Islet of Langerhans (tissue), 1 donor: ENCODE results near the gene ARPC5L.
"Not testable (repeated sequence)": the region's sequence is repeated elsewhere in the genome, so short reads cannot be mapped to it uniquely, and the experiment has no call there.

Experiments used
- FAIRE-seq: peaks from one replicate; lab custom pipeline; 2011; peaks lifted over from hg19 to GRCh38; lab: Jason Lieb, UNC

ARPC5L gene

DNA sequence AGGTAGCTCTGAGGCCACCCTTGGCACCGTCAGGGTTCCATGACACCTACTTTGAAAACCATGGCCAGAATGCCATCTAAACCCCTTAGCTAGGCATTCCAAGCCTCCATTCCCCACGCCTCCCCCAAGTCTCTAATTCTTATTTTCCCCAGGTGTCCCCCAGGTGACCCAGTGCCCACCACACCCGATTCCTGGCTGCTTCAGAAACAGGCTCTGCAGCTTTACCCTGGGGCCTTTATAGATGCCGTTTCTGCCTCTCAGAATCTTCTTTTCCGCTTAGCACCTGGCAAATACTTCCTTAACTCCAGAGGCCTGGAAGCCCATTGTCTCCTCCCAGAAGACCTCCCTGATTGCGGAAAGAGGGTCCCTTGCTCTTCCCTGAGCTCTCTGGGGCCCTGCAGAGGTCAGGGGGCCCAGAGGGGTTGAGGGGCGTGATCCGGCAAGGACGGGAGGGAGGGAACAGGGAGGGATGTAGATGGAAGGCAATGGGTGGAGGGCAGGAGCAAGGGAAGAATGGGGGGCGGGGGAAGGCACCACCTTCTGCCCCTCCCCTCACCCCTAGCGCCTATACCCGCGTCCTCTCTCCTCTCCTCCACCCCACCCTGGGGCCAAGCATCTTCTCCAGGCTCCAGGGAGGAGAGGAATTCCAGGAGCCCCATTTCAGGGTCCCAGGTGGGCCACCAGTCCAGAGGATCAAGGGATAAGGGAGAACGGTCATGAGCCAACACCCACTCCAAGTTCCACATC lies 20.7 kb upstream of the ARPC5L start:
- no peak for FAIRE-seq

DNA sequence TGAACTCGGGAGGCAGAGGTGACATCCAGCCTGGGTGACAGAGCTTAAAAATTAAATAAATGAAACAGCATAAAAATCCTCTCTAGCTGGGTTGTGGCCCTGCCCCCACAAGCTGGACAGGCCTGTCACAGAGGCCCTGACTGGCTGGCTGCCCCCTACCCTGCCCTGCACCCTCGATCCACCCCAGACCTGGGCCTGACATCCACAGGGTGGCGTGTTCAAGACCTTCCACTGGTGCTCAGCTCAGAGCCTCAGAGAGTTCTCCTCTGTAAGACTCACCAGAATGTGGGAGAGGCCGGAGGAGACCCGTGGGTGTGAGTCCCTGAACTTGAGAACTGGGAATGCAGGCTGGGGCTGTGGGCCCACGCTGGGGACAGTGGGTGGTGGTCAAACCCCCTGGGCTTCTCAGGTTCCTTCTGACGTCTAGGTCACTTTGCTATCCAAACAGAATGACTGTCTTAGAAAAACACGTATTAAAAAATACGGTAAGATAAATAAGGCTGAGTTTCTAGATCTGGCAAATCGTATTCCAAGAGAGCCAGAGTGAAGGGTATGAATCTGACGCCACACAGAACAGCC lies 18.4 kb upstream of the ARPC5L start:
- FAIRE-seq = no peak

DNA sequence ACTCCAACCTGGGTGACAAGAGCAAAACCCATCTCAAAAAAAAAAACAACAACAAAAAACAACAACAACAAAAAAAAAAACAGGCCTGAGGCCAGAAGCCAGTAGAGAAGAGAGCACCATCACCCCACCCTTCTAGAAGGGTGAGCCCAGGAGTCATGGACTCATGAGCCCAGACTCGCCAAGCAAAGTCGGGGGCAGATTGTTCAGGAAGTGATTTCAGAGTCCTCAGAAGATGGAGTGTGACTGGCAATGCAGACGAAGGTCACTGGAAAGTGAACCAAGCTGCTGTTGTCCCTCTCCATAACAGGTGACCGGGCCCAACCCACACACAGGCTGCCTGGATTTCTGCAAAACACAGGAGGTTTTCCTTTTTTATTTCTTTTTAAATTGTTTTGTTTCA lies 17.6 kb upstream of the ARPC5L start:
- no peak for FAIRE-seq

DNA sequence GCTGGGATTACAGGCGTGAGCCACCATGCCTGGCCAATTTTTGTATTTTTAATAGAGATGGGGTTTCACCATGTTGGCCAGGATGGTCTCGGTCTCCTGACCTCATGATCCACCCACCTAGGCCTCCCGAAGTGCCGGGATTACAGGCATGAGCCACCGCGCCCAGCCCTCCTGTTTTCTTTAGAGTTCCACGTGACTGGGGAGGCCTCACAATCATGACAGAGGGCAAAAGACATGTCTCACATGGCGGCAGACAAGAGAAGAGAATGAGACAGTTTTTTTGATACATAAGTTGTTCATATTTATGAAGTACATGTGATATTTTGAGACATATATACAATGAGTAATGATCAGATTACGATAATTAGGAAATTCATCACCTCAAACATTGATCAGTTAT lies 15.5 kb upstream of the ARPC5L start:
- not testable (repeated sequence) for FAIRE-seq

DNA sequence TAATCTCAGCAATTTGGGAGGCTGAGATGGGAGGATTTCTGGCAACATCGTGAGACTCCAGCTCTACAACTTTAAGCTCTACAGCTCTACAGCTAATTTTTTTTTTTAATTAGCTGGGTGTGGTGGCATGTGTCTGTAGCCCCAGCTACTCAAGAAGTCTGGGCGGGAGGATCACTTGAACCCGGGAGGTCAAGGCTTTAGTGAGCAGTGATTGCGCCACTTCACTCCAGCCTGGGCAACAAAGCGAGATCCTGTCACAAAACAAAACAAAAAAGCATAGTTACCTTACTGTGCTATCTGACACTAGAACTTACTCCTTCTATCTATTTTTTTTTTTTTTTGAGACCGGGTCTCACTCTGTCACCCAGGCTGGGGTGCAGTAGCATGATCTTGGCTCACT lies 15.0 kb upstream of the ARPC5L start:
- no peak for FAIRE-seq

DNA sequence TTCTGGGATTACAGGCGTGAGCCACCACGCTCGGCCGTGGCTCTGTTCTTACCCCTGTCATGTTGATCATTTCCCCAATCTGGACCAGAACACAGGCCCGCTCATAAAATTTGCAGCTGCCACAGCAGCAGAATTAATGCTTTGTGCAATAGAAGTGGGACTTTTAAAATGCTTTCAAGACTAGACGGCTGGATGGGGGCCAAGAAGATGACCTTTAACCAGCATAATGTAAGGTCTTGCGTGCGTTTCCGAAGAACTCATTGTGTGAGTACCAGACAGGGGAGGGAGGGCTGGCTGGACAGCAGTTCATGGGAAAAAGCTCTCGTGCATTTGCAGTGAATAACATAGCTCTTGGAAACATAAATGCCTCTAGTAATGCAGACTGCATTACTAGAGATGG lies 12.1 kb upstream of the ARPC5L start:
- no peak for FAIRE-seq

DNA sequence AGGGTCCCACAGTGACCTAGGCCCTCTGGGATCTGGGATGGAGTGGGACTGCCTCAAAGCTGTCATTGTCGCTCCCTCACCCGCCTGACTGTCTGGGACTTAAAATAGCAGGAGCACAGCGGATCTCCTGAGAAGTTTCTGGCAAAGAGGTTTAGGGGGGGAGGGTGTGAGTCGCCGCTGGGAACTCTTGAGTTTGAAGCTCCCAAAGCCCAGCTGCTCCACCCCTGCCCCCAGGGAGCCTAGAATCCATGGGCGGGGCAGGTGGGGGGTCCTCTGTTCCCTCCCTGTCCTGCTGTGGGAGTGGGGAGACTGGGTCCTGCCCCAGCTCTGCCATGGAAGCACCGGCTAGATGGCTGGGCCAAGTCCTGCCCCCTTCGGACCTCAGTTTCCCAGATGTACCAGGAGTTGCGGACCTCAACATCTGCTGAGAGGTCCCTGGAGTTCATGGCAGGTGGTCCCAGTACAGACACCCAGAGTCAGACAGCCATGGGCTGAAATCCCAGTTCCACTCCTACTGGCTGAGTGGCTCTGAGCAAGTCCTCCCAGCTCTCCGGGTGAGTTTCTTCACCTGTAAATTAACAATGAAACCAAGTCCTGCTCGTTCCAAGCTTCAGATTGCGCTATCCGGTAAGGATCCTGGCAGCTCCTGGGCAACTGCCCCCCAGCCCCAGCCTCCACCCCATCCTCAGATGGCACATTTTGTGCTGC lies 9.7 kb upstream of the ARPC5L start:
- no peak for FAIRE-seq

DNA sequence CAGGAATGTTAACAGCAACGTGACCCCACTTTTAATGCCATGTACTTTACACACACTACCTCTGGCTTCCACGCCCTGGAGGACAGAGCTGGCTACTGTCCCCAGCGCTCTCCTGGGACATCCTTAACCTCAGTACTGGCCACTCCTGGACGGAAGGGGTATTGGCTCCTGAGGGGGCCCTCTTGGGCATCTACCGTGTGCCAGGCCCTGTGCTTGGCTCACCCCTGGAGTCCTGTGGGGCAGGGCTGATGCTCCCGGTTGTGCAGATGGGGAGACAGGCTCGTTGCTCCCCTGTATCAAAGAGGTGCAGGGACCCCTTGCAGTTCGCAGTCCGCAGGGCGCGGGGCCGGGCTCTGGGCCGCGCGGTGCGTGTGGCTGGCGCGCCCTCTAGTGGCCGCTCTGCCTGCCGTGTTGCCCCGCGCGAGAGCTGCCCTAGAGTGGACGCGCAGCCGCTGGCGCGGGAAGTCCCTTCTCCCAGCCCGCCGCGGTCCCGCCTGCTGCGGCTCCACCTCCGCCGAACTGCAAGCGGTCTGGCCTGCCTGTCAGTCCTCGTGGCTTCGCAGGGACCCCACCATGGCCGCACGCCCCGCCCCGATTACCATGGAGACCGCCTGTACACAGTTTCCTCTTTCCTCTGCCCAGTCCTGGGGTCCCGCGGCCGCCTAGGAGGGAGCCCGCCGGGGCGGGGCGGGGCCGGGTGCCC lies 8.9 kb upstream of the ARPC5L start, which contains the start of gene WDR38:
WDR38 (plus strand) TSS at position 632 of the 703 bp plus-strand sequence. CDS start 72 bp downstream, outside the sequence.
- FAIRE-seq = no peak

DNA sequence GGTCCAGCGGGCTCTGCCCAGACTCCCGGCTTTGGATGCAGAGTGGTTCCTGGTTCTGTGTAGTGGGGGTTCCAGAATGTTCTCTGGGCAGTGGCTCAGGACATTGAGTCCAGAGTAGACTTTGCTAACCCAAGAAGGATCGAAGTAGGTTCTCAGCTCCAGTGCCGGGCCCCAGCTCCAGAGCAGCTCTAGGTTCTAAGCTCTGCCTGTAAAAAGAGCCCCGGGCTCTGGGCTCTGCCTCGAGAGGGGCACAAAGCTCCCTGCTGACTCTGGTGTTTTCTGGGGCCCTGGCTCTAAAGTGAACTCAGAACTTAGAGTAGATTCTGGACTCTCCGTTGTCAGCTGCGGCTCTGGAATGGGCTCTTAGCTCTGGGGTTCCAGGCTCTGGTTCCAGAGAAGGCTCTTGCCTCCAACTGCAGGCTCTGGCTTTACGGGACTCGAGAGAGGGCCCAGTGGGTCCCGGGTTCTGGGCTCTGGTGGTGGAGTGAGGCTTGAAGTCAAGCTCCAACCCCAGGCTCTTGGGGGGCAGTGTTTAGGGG lies 8.3 kb upstream of the ARPC5L start:
- no peak for FAIRE-seq

DNA sequence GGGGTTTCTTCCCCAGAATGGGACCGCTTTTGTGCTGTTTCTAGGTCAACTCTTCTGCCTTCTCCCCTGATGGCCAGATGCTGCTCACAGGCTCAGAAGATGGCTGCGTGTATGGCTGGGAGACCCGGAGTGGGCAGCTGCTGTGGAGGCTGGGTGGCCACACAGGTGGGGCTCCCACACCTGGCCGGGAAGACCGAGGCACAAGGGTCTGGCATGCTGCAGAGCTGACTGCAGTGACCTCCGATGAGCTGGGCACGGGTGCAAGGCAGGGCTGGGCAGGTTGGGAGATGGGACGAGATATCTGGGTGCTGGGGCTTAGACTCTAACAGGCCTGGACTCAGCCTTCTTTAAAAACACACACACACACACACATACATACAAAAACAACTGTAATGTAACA lies 7.8 kb upstream of the ARPC5L start:
- no peak for FAIRE-seq

DNA sequence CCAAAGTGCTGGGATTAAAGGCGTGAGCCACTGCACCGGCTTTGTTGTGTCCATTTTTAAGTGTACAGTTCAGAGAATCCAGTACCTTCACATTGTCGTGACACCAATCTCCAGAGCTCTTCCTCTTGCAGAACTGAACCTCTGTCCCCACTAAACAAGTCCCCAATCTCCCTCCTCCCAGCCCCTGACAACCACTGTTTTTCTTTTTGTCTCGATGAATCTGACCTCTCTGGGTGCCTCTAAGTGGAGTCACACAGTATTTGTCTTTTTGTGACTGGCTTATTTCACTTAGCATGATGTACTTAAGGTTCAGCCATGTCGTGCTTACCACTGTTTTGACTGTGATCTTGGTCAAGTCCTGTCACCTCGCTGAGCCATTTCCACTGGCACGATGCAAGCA lies 7.1 kb upstream of the ARPC5L start:
- FAIRE-seq = no peak

DNA sequence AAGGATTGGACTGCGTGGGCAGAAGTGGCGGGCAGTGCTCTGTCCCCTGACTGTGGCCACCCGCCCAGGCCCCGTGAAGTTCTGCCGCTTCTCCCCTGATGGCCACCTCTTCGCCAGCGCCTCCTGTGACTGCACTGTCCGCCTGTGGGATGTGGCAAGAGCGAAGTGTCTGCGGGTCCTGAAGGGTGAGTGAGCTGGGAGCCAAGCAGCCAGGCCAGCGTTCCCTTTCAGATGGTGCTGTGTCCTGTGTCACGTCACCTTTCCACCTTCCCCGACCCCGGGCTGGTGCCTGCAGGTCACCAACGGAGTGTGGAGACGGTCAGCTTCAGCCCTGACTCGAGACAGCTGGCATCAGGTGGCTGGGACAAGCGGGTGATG lies 6.4 kb upstream of the ARPC5L start:
- FAIRE-seq = no peak

DNA sequence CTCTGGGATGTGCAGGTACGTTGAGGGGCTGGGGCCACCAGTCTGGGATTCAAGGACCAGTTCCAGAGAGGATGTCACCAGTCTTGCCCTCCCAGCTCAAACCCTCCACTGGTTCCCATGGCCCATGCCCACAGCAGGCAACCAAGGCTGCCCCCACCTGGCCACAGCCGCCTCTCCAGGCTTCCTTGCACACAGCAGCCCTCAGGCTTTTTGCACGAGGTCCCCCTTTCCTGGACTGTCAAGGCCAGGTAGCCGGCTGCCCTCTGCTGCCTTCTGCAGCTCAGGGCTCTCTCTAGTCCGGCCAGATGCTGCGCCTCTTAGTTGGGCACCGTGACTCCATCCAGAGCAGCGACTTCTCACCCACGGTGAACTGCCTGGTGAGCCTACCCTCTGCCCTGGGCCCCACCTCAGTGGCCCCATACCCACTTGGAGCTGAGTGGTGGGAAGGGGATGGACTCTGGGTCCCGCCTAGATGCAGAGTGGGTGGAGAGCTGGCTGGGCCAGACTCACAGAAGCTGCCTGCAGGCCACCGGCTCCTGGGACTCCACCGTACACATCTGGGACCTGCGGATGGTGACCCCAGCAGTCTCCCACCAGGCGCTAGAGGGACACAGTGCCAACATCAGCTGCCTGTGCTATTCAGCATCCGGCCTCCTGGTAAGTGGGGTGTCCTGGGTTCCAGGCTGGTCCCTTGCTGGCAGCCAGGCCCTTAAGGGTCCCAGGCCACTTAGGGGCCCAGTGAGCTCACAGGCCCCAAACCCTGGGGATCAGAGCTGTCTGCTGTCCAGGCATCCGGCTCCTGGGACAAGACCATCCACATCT lies 5.8 kb upstream of the ARPC5L start:
- no peak for FAIRE-seq

DNA sequence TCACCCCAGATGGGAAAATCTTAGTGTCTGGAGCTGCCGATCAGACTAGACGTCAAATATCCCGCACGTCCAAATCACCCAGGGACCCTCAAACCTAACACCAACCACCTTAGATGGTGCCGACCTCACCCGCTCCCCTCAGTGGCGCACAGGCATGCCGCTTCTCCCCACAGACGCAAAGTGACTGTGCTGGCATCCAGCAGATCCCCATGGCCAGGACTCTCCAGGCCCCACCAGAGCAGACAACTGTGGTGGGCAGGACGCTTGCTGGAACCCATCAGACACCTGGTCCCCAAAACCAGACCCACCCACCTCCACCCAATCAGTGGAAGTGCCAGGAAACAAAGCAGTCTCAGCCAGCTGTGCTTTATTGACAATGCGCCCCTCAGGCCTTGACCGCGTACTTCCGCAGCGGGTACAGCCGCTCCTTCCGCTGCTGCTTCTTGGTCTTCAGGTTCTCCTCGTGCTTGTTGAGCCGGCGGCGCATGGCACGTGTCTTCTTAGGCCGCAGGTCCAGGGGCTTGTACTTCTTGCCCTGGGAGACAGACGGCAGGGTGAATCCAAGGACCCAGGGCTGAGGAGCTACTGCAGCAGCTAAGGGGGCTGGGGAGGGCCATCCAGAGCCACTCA lies 4.3 kb upstream of the ARPC5L start:
- no peak for FAIRE-seq

DNA sequence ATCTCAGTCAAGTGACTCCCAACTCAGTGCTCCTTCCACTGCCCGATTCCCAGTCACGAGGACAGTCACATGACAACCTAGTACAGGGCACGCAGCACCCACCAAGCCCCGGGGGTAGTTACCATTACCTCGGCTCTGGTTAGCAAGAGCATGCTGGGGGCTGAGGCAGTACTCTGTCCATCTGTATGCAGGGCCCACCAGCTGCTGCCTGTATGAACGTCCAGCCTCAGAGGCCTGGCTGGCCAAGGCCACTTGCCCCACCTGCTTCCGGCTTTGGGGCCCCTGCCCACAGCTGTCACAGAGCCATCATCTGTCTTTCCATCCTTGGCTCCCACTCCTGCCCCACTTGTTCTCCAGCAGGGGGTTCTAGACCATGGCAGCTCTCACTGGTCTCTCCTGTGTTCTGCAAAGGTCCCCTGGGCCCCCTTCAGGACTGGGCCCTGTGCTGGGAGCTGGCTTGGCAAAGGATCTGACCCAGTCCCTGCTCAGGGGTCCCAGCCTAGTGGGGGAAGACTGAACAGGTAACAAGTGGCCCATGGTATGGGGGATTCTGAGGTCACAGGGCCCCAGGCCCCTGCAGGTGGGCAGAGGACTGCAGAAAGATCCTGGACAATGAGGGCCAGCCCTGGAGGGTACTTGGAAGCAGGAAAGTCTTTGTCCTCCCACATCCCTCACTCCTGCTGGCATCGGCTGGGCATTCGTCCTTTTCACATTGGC lies 3.4 kb upstream of the ARPC5L start:
- FAIRE-seq = no peak

DNA sequence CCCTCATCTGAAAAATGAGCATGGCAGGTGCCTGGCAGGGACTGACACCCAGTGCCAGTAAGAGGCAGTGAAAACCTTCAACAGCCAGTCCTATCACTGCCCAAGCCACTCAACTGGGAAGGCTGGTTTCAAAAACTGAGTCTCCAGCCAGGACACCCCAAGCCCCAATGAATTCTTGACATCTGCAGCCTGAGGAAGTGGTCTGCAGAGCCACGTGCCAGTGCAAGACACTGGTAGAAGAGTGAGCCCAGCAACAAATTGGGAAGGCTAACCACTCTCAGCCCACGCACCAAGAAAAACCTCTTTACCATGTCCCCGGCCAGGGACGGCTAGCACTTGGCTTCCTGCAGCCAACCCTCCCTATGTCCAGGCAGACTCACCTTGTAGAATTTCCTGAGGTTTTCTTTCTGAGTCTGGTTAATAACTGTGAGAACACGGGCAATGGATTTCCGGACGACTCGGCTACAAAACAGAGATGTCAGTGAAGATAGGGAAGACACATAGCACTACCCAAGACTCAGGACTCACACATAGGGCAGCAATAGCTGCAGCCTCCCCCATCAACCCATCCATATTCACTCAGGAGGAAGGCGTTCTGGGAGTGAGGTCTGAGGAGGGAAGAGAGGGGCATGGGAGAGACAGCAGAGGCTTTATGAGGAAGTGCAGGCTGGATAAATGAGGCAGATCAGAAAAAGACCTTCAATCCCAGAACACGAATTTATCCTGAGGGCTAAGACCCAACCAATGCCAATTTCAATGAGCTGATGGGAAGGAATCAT lies 1.9 kb upstream of the ARPC5L start:
- no peak for FAIRE-seq

DNA sequence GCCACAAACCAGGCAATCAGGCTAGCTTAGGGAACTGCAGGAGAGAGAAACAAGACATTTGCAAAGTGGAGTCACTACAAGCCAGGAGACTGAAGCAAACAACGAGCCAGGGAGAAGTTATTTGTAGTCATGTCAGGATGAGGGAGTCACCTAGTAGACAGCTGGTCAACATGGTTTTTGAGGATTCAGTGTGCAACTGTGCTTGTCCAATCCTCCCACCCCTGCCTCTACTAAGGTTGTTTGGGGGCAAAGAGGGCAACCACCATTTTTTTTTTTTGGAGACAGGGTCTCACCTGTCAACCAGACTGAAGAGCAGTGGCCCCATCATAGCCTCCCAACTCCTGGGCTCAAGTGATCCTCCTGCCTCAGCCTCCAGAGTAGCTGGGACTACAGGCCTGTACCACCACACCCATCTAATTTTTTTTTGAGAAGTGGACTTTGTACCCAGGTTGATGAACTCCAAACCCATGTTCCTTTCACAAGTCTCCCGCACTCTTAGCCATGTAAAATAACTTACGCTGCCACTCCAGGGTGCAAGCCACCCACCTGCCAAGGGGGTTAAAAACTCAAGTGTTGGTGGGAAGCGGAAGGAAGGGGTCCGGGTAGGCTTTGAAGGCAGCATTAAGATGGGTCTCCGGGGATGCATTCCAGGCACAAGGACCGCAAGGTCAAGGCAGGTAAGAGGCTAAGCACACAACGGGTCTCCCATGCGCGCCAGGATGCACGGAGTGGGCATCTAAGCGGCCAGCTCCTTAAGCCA lies 1.2 kb upstream of the ARPC5L start:
- FAIRE-seq = no peak

DNA sequence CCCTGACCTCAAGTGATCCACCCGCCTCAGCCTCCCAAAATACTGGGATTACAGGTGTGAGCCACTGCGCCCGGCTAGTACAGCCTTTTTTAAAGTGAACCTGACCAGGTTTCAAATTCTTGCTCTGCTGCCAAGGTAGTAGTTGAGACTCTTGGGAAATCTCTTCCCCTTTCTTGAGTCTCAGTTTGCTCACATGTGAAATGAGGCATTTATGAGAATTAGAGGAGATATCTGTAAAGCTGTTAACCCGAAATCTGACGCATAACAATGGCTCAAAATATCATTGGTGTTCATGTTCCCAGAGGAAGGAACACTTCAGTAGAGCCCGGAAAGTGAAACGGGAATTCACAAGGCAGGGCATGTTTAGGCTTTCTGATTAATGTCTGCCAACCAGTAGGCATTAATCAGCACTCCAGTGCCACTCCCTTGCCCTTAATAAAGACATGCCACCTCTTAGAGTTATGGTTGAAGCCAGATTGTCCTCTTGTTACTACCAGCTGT lies 1.5 kb downstream of the ARPC5L start:
- no peak for FAIRE-seq
